ENCODE measurements around the gene ATP13A4. TPM values are rescaled to one million over a fixed set of nuclear protein-coding genes. Genes with fewer than 3 reads are reported as not detected.

ATP13A4 gene
- polyA plus RNA-seq, 1 donor (not counting 4 experiments of a cell fraction or from before 2014, with no cell fraction given), result 0.16 TPM

- FAIRE-seq (no peak), DNase-seq (ENCODE audit: low read depth, low spot score) (no peak)
- Histone ChIP-seq H3K79me2 (ENCODE audit: control insufficient read depth, insufficient read depth, low read length) (no peaks in the 10 kb centered on the region), H3K27me3 (ENCODE audit: control insufficient read depth, extremely low read depth, insufficient read depth, low read length) (no peaks in the 10 kb centered on the region), H3K9ac (ENCODE audit: control insufficient read depth, extremely low read depth, insufficient read depth, low read length) (no peak overlapping the region), H3K4me3 (ENCODE audit: control insufficient read depth in 2 of 3, extremely low read depth in 1 of 3, insufficient read depth in 2 of 3, low read depth in 1 of 3, low read length in 3 of 3) (no peak overlapping the region), H2AFZ (ENCODE audit: control insufficient read depth, low read length) (no peak overlapping the region), H3K4me2 (ENCODE audit: control insufficient read depth, extremely low read depth, insufficient read depth, low read depth, low read length) (no peak overlapping the region), H3K36me3 (ENCODE audit: control insufficient read depth in 2 of 2, extremely low read depth in 1 of 2, insufficient read depth in 2 of 2, low read length in 2 of 2) (no peaks in the 10 kb centered on the region), H3K9me1 (ENCODE audit: control insufficient read depth, extremely low read depth, insufficient read depth, low read length) (no peaks in the 10 kb centered on the region), H3K9me3 (ENCODE audit: control insufficient read depth, low read depth, low read length) (no peaks in the 10 kb centered on the region), H3K4me1 (ENCODE audit: control insufficient read depth, extremely low read depth, insufficient read depth, low read length) (no peaks in the 10 kb centered on the region), H4K20me1 (ENCODE audit: control insufficient read depth, extremely low read depth, insufficient read depth, low read length) (no peaks in the 10 kb centered on the region), H3K27ac (ENCODE audit: control insufficient read depth, insufficient read depth, low read length) (no peak overlapping the region)
- no peak for TF ChIP-seq EZH2 (IDR thresholded peaks at IDR 0.05; ENCODE audit: low read length)
- TF ChIP-seq CTCF (optimal IDR thresholded peaks at IDR 0.05 in 1 of 3, IDR thresholded peaks at IDR 0.05 in 1 of 3, conservative IDR thresholded peaks at IDR 0.05 in 1 of 3; ENCODE audit: extremely low read depth in 1 of 3, insufficient read depth in 2 of 3, low read length in 3 of 3), result no peak
- dilution Hi-C loops (cut with MboI; ENCODE audit: extremely low pct_ligation_motif_present, low sequenced_read_pairs), result no loop called here
Observed at GRCh38 chr3:193407688-193408087, 147.0 kb downstream of the ATP13A4 start.

- H2AFZ ChIP-seq (ENCODE audit: control insufficient read depth, low read length), result no peak overlapping the region
Observed at GRCh38 chr3:193407112-193407511, 147.6 kb downstream of the ATP13A4 start.

More at GRCh38 chr3:193407112-193407511, 147.6 kb downstream of the ATP13A4 start:
- no peak overlapping the region for H3K4me3 ChIP-seq (ENCODE audit: control insufficient read depth in 2 of 3, extremely low read depth in 1 of 3, insufficient read depth in 2 of 3, low read depth in 1 of 3, low read length in 3 of 3)
- TF ChIP-seq EZH2 (IDR thresholded peaks at IDR 0.05; ENCODE audit: low read length) (no peak), CTCF (optimal IDR thresholded peaks at IDR 0.05 in 1 of 3, IDR thresholded peaks at IDR 0.05 in 1 of 3, conservative IDR thresholded peaks at IDR 0.05 in 1 of 3; ENCODE audit: extremely low read depth in 1 of 3, insufficient read depth in 2 of 3, low read length in 3 of 3) (no peak)
- no peak overlapping the region for H3K9ac ChIP-seq (ENCODE audit: control insufficient read depth, extremely low read depth, insufficient read depth, low read length)
- no peaks in the 10 kb centered on the region for H3K27me3 ChIP-seq (ENCODE audit: control insufficient read depth, extremely low read depth, insufficient read depth, low read length)
- no peak for FAIRE-seq
- H3K9me1 ChIP-seq (ENCODE audit: control insufficient read depth, extremely low read depth, insufficient read depth, low read length), result no peaks in the 10 kb centered on the region
- no peak for DNase-seq (ENCODE audit: low read depth, low spot score)
- no peaks in the 10 kb centered on the region for H3K4me1 ChIP-seq (ENCODE audit: control insufficient read depth, extremely low read depth, insufficient read depth, low read length)
- H3K79me2 ChIP-seq (ENCODE audit: control insufficient read depth, insufficient read depth, low read length), result no peaks in the 10 kb centered on the region
- dilution Hi-C loops (cut with MboI; ENCODE audit: extremely low pct_ligation_motif_present, low sequenced_read_pairs), result no loop called here
- no peaks in the 10 kb centered on the region for H4K20me1 ChIP-seq (ENCODE audit: control insufficient read depth, extremely low read depth, insufficient read depth, low read length)
- no peaks in the 10 kb centered on the region for H3K9me3 ChIP-seq (ENCODE audit: control insufficient read depth, low read depth, low read length)
- no peak overlapping the region for H3K4me2 ChIP-seq (ENCODE audit: control insufficient read depth, extremely low read depth, insufficient read depth, low read depth, low read length)
- H3K27ac ChIP-seq (ENCODE audit: control insufficient read depth, insufficient read depth, low read length), result no peak overlapping the region
- H3K36me3 ChIP-seq (ENCODE audit: control insufficient read depth in 2 of 2, extremely low read depth in 1 of 2, insufficient read depth in 2 of 2, low read length in 2 of 2), result no peaks in the 10 kb centered on the region

Data from keratinocyte (primary cell).